NCI-H82 (cell line): ENCODE data around the gene GMPPA.

Source experiments
- DNase-seq: peaks from one replicate; lab custom pipeline; 2025; lab: John Stamatoyannopoulos, UW

Gene GMPPA

DNA sequence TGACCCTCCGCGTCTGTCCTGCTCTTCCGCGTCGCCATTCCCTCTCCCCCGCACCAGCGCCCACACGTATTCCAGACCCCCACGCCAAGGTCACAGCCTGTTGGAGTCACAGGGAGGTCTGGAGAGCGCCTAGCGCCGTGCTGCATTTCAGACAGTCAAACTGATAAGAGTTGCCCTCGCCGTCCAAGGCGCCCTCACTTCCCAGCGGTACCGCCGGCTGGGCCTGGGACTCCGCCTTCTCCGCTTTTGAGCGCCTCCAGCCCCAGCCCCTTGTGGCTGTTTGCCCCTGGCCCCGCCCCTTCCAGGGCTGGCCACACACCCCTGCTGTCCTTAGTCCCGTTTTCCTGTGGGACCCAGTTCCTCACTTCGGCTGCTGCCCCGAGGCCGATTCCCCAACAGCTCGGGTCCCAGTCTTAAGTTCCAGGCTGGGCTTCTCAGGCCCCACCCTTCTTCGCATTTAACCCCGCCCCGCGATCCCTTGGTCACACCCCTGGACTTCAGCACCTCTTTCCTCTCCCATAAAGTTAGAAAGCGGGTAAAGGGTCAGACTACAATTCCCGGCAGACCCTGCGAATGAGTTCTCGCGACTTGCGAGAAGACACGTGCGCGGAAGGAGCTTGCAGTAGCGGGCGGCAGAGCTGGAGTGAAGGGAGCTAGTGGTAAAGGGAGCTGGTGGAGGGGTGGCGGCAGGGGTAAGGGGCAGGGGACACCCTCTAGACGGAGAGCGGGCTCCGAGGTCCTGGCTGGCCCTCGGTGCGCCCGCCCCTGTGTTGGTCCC is at the start of gene GMPPA:
TSS of gene GMPPA (plus strand) at position 612 of the 778 bp plus-strand sequence. CDS start 1,085 bp downstream, outside the sequence.
- peak; percentile 99 for DNase-seq

DNA sequence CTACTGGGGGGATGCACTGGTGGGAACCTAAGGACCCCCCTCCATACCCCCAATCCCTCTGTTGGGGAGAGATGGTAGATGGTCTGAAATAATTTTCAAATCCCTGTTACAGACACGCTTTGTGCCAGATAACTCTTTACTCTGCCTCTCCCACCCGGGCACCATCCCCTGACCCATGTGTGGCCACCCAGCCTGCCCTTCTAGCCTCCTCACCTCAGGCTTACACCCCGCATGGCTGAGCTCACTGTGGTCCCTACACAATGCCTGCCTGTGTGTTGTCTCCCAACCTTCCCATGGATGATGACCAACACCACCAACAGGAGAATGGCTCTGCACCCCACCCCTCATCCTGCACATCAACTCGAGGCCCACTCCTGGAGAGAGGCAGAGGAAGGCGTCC is 49.1 kb upstream of the GMPPA start:
- no peak for DNase-seq

DNA sequence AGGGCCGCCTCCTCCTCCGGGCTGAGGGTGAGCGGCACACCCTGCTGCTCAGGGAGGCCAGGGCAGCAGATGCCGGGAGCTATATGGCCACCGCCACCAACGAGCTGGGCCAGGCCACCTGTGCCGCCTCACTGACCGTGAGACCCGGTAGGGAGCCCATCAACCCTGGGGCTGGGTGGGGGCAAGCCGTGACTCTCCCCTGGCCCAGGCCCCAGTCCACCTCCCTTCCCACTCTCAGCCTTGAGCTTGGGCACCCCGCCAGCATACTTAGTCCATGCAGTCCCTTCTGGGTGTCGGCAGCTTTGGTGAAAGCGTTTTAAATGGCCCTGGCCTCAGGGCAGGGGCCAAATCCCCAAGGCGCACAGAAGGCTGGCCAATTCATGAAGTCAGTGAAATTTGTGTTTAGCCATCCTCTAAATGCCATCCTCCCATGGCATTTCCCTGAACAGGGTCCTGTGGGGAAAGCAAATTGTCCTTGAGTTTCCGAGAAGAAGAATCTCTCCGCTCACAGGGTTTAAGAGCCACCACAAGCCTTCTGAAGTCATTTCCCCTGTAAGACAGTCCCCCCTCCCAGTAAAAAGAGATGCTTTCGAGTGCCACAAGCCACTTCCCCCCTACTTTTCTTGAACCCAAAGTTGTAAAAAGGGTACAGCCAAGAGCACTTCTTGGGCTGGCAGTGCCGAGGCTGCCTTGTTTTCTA is 46.9 kb upstream of the GMPPA start:
- no peak for DNase-seq

- DNase-seq = no peak
Observed at GRCh38 chr2:219452361-219453317, 46.1 kb upstream of the GMPPA start.

- DNase-seq = peak; percentile 85
Observed at GRCh38 chr2:219453671-219454590, 44.8 kb upstream of the GMPPA start.

DNA sequence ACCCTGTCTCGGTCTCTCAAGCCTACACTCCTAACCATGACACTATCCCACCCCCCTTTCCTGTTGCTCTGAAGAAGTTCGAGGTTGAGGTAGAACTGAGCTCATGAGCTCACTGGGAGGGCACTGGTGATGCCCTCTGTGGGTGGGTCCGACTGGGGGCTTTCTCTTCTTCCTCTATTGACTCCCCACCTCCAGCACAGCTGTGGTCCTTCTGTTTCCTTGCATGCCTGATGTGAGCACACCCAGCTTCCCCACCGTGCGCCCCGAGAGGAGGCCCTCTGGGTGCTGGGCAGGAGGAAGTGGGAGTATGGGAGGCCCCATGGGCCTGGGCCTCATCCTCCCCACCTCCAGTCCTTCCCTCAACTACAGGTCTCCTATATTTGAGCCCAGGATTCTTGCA is 43.1 kb upstream of the GMPPA start:
- no peak for DNase-seq

- peak; percentile 63 for DNase-seq
Observed at GRCh38 chr2:219457784-219458369, 40.8 kb upstream of the GMPPA start.

DNA sequence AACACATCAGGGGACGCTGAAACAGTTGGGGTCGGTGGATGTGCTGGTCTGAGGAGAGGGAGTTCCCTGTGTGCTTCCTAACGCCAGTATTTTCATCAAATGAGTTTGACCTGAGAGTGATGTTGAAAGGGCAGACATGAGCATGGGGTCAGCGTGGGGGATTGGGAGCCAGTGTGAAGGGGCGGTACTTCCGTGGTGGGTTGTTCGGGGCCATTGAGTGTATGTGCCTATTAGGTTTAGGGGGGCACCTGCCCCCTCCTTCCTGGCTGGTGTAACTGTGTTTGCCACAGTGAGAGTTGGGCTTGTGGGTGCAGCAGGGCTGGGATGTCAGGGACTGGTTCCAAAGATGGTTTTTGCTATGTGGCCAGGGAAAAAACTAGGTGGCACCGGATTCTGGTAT is 39.7 kb upstream of the GMPPA start:
- DNase-seq = no peak

GRCh38 chr2:219459460-219460311 is 39.0 kb upstream of the GMPPA start:
- DNase-seq = peak; percentile 91

DNA sequence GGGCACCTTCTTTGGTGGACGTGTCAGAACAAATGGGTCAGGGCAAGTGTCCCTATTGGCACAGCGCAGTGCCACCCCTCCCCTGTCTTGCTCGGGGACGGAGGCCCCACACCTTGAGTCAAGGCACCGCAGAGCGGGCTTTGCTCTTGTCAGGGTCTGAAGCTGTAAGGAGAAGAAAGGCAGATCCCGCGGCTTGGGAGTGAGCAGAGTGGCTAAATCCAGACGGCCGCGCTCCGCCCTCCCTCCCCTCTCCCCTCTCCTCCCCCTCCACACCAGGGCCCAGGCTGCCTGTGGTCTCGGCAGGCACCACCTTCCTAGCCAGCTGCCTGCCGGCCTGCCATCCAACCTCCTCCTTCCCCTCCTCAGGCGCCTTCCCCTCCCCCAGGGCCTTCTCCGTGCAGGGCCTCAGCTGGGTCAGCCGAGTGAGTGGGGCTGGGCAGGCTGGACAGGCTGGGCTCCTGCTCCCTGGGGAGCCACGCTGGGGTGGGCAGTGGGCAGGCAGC is 38.2 kb upstream of the GMPPA start:
- peak; percentile 97 for DNase-seq

- peak; percentile 33 for DNase-seq
Observed at GRCh38 chr2:219461047-219461514, 37.6 kb upstream of the GMPPA start.

GRCh38 chr2:219461669-219462068 is 37.0 kb upstream of the GMPPA start:
- no peak for DNase-seq

DNA sequence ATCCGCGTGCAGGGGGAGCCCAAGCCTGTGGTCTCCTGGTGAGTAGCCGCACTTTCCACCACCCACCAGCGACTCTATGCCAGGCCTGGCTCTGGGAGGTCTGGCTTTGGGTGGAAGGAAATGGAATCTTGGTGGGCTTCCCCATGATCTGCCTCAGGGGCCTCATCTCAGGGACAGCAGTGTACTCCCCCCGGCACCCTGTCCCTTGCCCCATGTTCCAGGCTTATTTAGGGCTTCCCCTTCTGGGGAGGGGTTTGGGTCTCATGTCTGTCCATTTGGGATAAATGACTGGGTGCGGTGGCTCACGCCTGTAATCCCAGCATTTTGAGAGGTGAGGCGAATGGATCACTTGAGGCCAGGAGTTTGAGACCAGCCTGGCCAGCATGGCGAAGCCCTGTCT is 36.3 kb upstream of the GMPPA start:
- DNase-seq = no peak

GRCh38 chr2:219464286-219465032 is 34.2 kb upstream of the GMPPA start:
- DNase-seq = no peak

DNA sequence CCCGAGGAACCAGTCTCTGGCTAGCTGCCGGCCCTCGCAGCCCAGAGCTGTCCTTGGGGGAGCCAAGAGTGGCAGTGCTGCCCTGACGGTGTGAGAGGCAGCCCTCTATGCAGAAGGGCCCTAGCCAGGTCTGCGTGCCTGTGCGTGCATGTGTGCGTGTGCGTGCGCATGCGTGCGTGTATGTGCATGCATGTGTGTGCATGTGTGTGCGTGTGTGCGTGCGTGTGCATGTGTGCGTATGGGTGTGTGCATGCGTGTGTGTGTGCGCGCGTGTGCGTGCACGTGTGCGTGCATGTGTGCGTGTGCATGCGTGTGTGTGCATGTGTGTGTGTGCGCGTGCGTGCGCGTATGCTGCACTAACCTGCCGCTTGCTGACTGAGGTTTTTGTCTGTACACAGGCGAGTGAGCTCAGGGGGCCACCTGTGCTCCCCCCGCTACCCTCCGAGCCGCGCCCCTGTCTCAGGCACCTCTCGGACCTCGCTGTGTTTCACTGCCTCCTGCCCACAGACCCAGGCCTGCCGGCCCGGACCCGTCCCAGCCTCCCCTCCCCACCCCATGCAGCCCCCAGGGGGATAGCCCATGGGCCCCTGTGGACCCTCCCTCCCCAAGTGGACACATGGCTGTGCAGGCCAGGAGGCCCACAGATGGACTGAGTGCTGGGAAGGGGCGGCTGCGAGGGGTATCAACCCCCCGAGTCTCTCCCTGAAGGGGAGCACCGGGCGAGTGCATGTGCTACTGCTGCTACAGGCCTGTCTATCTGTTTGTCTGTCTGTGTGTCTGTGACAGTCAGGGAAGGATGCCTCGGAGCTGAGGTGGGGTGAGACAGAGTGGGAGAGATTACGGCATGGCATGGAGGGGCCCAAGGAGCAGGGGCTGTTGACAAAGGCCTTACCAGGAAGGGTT is 32.8 kb upstream of the GMPPA start:
- no peak for DNase-seq

GRCh38 chr2:219466816-219467735 is 31.6 kb upstream of the GMPPA start:
- DNase-seq = no peak

DNA sequence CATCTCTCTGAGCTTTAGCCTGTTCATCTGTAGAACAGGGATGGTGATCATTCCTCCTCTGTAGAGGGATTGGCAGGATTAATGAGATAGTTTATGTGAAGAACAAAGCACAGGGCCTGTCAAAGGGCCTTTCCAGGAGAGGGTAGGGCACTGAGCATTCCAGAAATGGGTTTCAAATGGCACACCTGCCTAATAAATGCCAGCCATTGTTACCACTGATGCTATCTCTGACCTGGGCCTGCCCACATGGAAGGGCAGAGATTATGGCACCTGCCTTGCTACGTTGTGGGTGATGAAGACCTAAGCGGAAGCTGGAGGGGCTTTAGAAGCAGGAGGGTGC is 31.0 kb upstream of the GMPPA start:
- no peak for DNase-seq
